ENCODE measurements around the gene FAHD1. TPM values are rescaled to one million over a fixed set of nuclear protein-coding genes. Genes with fewer than 3 reads are reported as not detected.

FAHD1 gene
- polyA plus RNA-seq, 1 experiment, result 35.2 TPM

DNA sequence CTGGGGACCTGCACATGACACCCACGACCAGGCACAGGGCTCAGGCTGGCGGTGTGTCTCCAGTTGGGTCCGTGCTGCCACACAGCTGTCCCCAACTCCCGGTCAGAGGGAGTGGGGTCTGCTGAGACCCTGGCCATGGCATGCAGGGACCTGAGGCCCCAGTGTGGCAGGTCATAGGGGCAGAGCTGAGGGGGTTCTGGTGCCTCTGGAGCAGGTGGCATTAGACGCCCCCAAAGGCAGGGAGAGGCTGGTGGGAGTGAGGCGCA is 40.0 kb upstream of the FAHD1 start:
- Histone ChIP-seq H3K4me3 (ENCODE audit: low read depth, low read length) (no peak overlapping the region), H3K27ac (ENCODE audit: low read depth, low read length) (no peak overlapping the region), H3K27me3 (ENCODE audit: control insufficient read depth, insufficient read depth, low read length) (no peaks in the 10 kb centered on the region), H3K9me3 (ENCODE audit: control insufficient read depth, insufficient read depth, low read length) (no peaks in the 10 kb centered on the region; the same call in 1 of the 2 replicates)
- ChIA-PET POLR2A (no interaction called here), CTCF (no interaction called here)
- TF ChIP-seq CTCF (IDR thresholded peaks at IDR 0.05; ENCODE audit: low read depth, low read length), result no peak
- DNase-seq (ENCODE audit: low read depth, low spot score), result no peak

DNA sequence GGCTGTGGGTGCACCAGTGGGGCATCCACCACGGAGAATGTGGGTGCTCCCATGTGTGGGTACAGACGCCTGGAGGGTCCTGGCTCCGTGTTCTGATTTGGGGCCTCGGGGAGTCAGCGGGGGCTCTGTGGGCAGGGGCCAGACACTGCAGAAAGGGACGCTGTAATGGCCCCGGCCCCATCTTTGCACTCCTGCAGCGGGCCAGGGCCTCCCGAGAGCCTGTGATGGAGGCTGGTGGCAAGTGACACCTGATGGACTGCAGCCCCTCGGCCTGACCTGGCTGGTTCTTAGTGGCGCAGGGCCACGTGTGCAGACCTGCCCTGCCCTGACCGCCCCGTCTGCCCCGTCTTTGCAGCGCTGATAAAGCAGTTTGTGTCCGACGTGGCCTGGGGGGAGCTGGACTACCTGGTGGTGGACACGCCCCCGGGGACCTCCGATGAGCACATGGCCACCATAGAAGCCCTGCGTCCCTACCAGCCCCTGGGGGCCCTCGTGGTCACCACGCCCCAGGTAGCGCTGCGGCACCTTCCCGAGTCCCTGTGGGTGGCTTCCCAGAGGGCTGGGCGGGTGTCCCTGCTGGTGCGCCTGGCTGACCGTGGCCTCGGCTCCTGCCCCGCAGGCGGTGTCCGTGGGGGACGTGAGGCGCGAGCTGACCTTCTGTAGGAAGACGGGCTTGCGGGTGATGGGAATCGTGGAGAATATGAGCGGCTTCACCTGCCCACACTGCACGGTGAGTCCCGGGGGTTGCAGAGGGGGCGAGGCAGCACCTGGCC is 39.5 kb upstream of the FAHD1 start:
- POLR2A ChIA-PET, result no interaction called here
- Histone ChIP-seq H3K27me3 (ENCODE audit: control insufficient read depth, insufficient read depth, low read length) (no peaks in the 10 kb centered on the region), H3K27ac (ENCODE audit: low read depth, low read length) (no peak overlapping the region), H3K4me3 (ENCODE audit: low read depth, low read length) (no peak overlapping the region), H3K9me3 (ENCODE audit: control insufficient read depth, insufficient read depth, low read length) (no peaks in the 10 kb centered on the region; the same call in 1 of the 2 replicates)
- no peak for DNase-seq (ENCODE audit: low read depth, low spot score)
- no peak for TF ChIP-seq CTCF (IDR thresholded peaks at IDR 0.05; ENCODE audit: low read depth, low read length)
- CTCF ChIA-PET, result no interaction called here

DNA sequence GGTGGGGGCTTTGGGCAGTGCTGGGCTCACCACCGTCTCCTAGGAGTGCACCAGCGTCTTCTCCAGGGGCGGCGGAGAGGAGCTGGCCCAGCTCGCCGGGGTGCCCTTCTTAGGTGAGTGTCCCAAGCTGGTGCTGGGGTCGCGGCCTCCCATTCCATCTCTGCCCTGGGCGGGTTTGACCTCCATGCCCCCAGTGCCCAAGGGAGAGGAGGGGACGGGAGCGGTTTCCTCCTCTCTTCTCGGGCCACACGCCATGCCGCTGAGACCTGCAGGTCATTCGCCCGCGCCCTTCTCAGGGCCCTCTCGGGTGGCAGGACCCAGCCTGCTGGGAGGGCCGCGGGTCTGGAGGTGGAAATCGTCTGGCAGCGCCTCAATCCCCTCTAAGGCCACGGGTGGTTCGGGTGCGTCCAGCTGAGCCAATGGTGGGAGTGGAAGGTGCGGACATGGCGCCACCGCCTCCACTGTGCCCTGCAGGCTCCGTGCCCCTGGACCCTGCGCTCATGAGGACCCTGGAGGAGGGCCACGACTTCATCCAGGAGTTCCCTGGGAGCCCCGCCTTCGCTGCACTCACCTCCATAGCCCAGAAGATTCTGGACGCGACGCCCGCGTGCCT is 38.8 kb upstream of the FAHD1 start:
- no peak overlapping the region for H3K27ac ChIP-seq (ENCODE audit: low read depth, low read length)
- no peaks in the 10 kb centered on the region; the same call in 1 of the 2 replicates for H3K9me3 ChIP-seq (ENCODE audit: control insufficient read depth, insufficient read depth, low read length)
- no peak for TF ChIP-seq CTCF (IDR thresholded peaks at IDR 0.05; ENCODE audit: low read depth, low read length)
- ChIA-PET POLR2A (no interaction called here), CTCF (no interaction called here)
- no peak overlapping the region for H3K4me3 ChIP-seq (ENCODE audit: low read depth, low read length)
- no peaks in the 10 kb centered on the region for H3K27me3 ChIP-seq (ENCODE audit: control insufficient read depth, insufficient read depth, low read length)
- DNase-seq (ENCODE audit: low read depth, low spot score), result no peak

- CTCF ChIA-PET, result no interaction called here
- DNase-seq (ENCODE audit: low read depth, low spot score), result no peak
Measured at GRCh38 chr16:1788708-1789100, 38.3 kb upstream of the FAHD1 start.

More at GRCh38 chr16:1788708-1789100, 38.3 kb upstream of the FAHD1 start:
- TF ChIP-seq CTCF (IDR thresholded peaks at IDR 0.05; ENCODE audit: low read depth, low read length), result no peak
- no peak overlapping the region for H3K4me3 ChIP-seq (ENCODE audit: low read depth, low read length)
- POLR2A ChIA-PET, result no interaction called here
- H3K27me3 ChIP-seq (ENCODE audit: control insufficient read depth, insufficient read depth, low read length), result no peaks in the 10 kb centered on the region
- H3K9me3 ChIP-seq (ENCODE audit: control insufficient read depth, insufficient read depth, low read length), result no peaks in the 10 kb centered on the region; the same call in 1 of the 2 replicates
- H3K27ac ChIP-seq (ENCODE audit: low read depth, low read length), result no peak overlapping the region
